Measurements from ENCODE around the gene MMP24.
A peak's percentile ranks its signal among the peaks of the same experiment; 100 is the strongest.

MMP24 gene

DNA sequence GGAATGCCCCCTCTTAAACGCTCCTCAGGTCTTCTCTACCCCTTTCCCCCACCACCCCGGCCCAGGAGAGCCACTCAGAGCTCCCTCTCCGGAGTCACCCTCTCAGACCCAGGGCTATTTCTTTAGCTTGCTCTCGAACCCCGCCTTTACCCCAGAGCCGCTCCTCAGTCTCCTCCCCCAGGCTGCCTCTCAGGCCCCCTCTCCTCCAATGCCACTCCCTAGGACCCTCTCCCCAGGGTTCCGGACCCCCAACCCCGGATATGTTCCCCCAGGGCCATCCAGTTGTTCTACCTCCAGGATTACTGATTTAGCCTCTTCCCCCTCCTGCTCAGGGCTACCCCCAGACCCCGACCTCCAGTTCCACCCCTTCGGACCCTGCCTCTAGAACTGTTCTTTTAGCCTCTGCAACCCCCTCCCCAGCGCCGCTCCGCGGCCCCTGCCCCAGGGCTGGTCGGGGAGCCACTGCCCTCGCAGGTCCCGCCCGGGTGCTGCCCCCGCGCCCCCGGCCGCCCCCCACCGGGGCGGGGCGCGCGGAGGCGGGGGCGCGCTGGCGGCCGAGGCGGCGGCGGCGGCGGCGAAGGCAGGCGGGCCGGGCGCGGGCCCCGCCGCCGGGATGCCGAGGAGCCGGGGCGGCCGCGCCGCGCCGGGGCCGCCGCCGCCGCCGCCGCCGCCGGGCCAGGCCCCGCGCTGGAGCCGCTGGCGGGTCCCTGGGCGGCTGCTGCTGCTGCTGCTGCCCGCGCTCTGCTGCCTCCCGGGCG is at the start of gene MMP24:
Gene MMP24 (plus strand): TSS at position 565 of the 758 bp plus-strand sequence. CDS start 49 bp downstream, at position 614.
- H3F3A ChIP-seq (ENCODE audit: insufficient read depth, low read length) = no peaks in the 10 kb centered on the region
- H3K4me2 ChIP-seq (ENCODE audit: low read length) = peak within 1 kb of the TSS; percentile 36; the same call in 1 of the 2 replicates
- no peaks in the 10 kb centered on the region for H3K79me2 ChIP-seq (ENCODE audit: insufficient read depth, low read length)
- no peaks in the 10 kb centered on the region for H3K9me2 ChIP-seq (ENCODE audit: low read depth, low read length)
- H3K27ac ChIP-seq (ENCODE audit: low read depth, low read length, poor library complexity, severe bottlenecking) = no peak within 1 kb of the TSS
- no peak within 1 kb of the TSS for H3K9ac ChIP-seq (ENCODE audit: low read length)
- peaks cover 23% of the 10 kb centered on the region for H3K27me3 ChIP-seq (ENCODE audit: insufficient read depth, low read length)
- no peak within 1 kb of the TSS for H2AFZ ChIP-seq (ENCODE audit: low read length)
- H3K4me3 ChIP-seq (ENCODE audit: low read depth, low read length, poor library complexity, severe bottlenecking) = no peak within 1 kb of the TSS
- no peaks in the 10 kb centered on the region for H3K9me3 ChIP-seq (ENCODE audit: low read length)
- no peaks in the 10 kb centered on the region for H4K20me1 ChIP-seq (ENCODE audit: insufficient read depth, low read length)
- no peaks in the 10 kb centered on the region for H3K4me1 ChIP-seq (ENCODE audit: insufficient read depth, low read length, severe bottlenecking)
- H3K36me3 ChIP-seq (ENCODE audit: insufficient read depth, low read length) = no peaks in the 10 kb centered on the region
- TF ChIP-seq, protein P1, sequence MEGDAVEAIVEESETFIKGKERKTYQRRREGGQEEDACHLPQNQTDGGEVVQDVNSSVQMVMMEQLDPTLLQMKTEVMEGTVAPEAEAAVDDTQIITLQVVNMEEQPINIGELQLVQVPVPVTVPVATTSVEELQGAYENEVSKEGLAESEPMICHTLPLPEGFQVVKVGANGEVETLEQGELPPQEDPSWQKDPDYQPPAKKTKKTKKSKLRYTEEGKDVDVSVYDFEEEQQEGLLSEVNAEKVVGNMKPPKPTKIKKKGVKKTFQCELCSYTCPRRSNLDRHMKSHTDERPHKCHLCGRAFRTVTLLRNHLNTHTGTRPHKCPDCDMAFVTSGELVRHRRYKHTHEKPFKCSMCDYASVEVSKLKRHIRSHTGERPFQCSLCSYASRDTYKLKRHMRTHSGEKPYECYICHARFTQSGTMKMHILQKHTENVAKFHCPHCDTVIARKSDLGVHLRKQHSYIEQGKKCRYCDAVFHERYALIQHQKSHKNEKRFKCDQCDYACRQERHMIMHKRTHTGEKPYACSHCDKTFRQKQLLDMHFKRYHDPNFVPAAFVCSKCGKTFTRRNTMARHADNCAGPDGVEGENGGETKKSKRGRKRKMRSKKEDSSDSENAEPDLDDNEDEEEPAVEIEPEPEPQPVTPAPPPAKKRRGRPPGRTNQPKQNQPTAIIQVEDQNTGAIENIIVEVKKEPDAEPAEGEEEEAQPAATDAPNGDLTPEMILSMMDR (IDR thresholded peaks at IDR 0.05; ENCODE audit: low read length) = no peak
- TF ChIP-seq EZH2 (IDR thresholded peaks at IDR 0.05; ENCODE audit: borderline replicate concordance, low read length) = no peak

- Histone ChIP-seq H3K27me3 (ENCODE audit: insufficient read depth, low read length) (peaks cover 4% of the 10 kb centered on the region; the same call in 1 of the 2 replicates), H3K36me3 (ENCODE audit: insufficient read depth, low read length) (no peaks in the 10 kb centered on the region), H3K4me1 (ENCODE audit: insufficient read depth, low read length, severe bottlenecking) (no peaks in the 10 kb centered on the region), H3K9ac (ENCODE audit: low read length) (no peak overlapping the region), H3K9me3 (ENCODE audit: low read length) (no peaks in the 10 kb centered on the region), H3K9me2 (ENCODE audit: low read depth, low read length) (no peaks in the 10 kb centered on the region), H3F3A (ENCODE audit: insufficient read depth, low read length) (no peaks in the 10 kb centered on the region), H3K4me3 (ENCODE audit: low read depth, low read length, poor library complexity, severe bottlenecking) (no peak overlapping the region), H4K20me1 (ENCODE audit: insufficient read depth, low read length) (no peaks in the 10 kb centered on the region), H3K4me2 (ENCODE audit: low read length) (no peak overlapping the region), H3K79me2 (ENCODE audit: insufficient read depth, low read length) (no peaks in the 10 kb centered on the region), H3K27ac (ENCODE audit: low read depth, low read length, poor library complexity, severe bottlenecking) (no peak overlapping the region), H2AFZ (ENCODE audit: low read length) (no peak overlapping the region)
- TF ChIP-seq, protein P1 (IDR thresholded peaks at IDR 0.05; ENCODE audit: low read length) = no peak
- no peak for TF ChIP-seq EZH2 (IDR thresholded peaks at IDR 0.05; ENCODE audit: borderline replicate concordance, low read length)
Measured at GRCh38 chr20:35179292-35180212, 46.9 kb upstream of the MMP24 start.

GRCh38 chr20:35180266-35180665 is 46.2 kb upstream of the MMP24 start:
- no peaks in the 10 kb centered on the region for H3K9me2 ChIP-seq (ENCODE audit: low read depth, low read length)
- H3K79me2 ChIP-seq (ENCODE audit: insufficient read depth, low read length) = no peaks in the 10 kb centered on the region
- H3K4me1 ChIP-seq (ENCODE audit: insufficient read depth, low read length, severe bottlenecking) = no peaks in the 10 kb centered on the region
- H3K9me3 ChIP-seq (ENCODE audit: low read length) = no peaks in the 10 kb centered on the region
- H3K9ac ChIP-seq (ENCODE audit: low read length) = no peak overlapping the region
- H3K27me3 ChIP-seq (ENCODE audit: insufficient read depth, low read length) = peaks cover 4% of the 10 kb centered on the region; the same call in 1 of the 2 replicates
- H3K4me3 ChIP-seq (ENCODE audit: low read depth, low read length, poor library complexity, severe bottlenecking) = no peak overlapping the region
- no peak overlapping the region for H2AFZ ChIP-seq (ENCODE audit: low read length)
- no peaks in the 10 kb centered on the region for H3K36me3 ChIP-seq (ENCODE audit: insufficient read depth, low read length)
- no peak overlapping the region for H3K27ac ChIP-seq (ENCODE audit: low read depth, low read length, poor library complexity, severe bottlenecking)
- no peaks in the 10 kb centered on the region for H3F3A ChIP-seq (ENCODE audit: insufficient read depth, low read length)
- H3K4me2 ChIP-seq (ENCODE audit: low read length) = no peak overlapping the region
- no peaks in the 10 kb centered on the region for H4K20me1 ChIP-seq (ENCODE audit: insufficient read depth, low read length)
- TF ChIP-seq, protein P1 (IDR thresholded peaks at IDR 0.05; ENCODE audit: low read length) = no peak
- TF ChIP-seq EZH2 (IDR thresholded peaks at IDR 0.05; ENCODE audit: borderline replicate concordance, low read length) = no peak

Measured in OCI-LY1 (cell line).